ENCODE measurements around the gene ADORA2A.

GRCh38 chr22:24437091-24437490, 9.7 kb downstream of the ADORA2A start:
- no peak for TF ChIP-seq CTCF (IDR thresholded peaks at IDR 0.05)
- no peak for TF ChIP-seq POLR2A (IDR thresholded peaks at IDR 0.05)
